Measurements from ENCODE around the gene ZDHHC18. TPM values are rescaled to one million over a fixed set of nuclear protein-coding genes. Genes with fewer than 3 reads are reported as not detected.
"Not testable (repeated sequence)": the region's sequence is repeated elsewhere in the genome, so short reads cannot be mapped to it uniquely, and the experiment has no call there.

The ZDHHC18 gene
- polyA plus RNA-seq, 2 donors: 14.4 to 15.0 TPM

DNA sequence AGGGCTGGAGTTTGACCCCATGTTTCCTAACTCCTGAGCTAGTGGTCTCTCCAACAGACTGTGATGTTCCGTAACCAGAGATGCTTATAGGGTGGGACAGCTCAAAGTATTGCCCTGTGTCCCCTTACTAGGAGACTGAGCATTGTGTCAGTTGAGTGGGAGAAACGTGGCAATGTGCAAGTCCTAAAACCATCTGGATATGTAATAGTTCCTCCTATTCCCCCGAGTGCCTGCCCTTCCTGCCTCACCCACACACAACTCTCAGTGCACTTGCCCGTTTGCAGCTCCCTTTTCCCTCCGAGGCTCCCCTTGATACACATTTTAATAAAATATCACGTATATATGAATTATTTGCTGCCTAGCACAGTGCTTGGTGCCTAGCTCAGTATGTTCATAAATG, 35.3 kb upstream of the ZDHHC18 start:
- Histone ChIP-seq H3K36me3 (ENCODE audit: control insufficient read depth in 2 of 2, insufficient read depth in 2 of 2, low read length in 1 of 2) (peaks cover 4 to 10% of the 10 kb centered on the region in 2 donors), H3K27ac (ENCODE audit: low read depth in 2 of 2, low read length in 1 of 2) (no peak overlapping the region), H3K27me3 (ENCODE audit: control insufficient read depth in 1 of 2, insufficient read depth in 2 of 2, low read length in 2 of 2) (no peaks in the 10 kb centered on the region), H3K4me3 (ENCODE audit: low read depth in 1 of 2, low read length in 2 of 2) (no peak overlapping the region), H3K9me3 (ENCODE audit: control insufficient read depth in 2 of 2, insufficient read depth in 1 of 2, low read depth in 1 of 2, low read length in 1 of 2) (no peaks in the 10 kb centered on the region), H3K4me1 (ENCODE audit: control insufficient read depth in 2 of 2, insufficient read depth in 2 of 2, low read length in 1 of 2) (peaks cover 0 to 5% of the 10 kb centered on the region in 2 donors)
- WGBS, 2 donors: 70 to 73% methylated on average over 6 of the region's 6 CpGs

GRCh38 chr1:26791626-26792025, 34.9 kb upstream of the ZDHHC18 start:
- no peaks in the 10 kb centered on the region for H3K9me3 ChIP-seq (ENCODE audit: control insufficient read depth in 2 of 2, insufficient read depth in 1 of 2, low read depth in 1 of 2, low read length in 1 of 2)
- H3K27me3 ChIP-seq (ENCODE audit: control insufficient read depth in 1 of 2, insufficient read depth in 2 of 2, low read length in 2 of 2): no peaks in the 10 kb centered on the region
- no peak overlapping the region for H3K27ac ChIP-seq (ENCODE audit: low read depth in 2 of 2, low read length in 1 of 2)
- peaks cover 4 to 10% of the 10 kb centered on the region in 2 donors for H3K36me3 ChIP-seq (ENCODE audit: control insufficient read depth in 2 of 2, insufficient read depth in 2 of 2, low read length in 1 of 2)
- H3K4me3 ChIP-seq (ENCODE audit: low read depth in 1 of 2, low read length in 2 of 2): no peak overlapping the region
- WGBS, 2 donors: 68 to 71% methylated on average over 3 of the region's 3 CpGs
- peaks cover 0 to 3% of the 10 kb centered on the region in 2 donors for H3K4me1 ChIP-seq (ENCODE audit: control insufficient read depth in 2 of 2, insufficient read depth in 2 of 2, low read length in 1 of 2)

GRCh38 chr1:26792924-26793323, 33.6 kb upstream of the ZDHHC18 start:
- Histone ChIP-seq H3K36me3 (ENCODE audit: control insufficient read depth in 2 of 2, insufficient read depth in 2 of 2, low read length in 1 of 2) (peaks cover 4 to 10% of the 10 kb centered on the region in 2 donors), H3K27ac (ENCODE audit: low read depth in 2 of 2, low read length in 1 of 2) (no peak overlapping the region), H3K27me3 (ENCODE audit: control insufficient read depth in 1 of 2, insufficient read depth in 2 of 2, low read length in 2 of 2) (no peaks in the 10 kb centered on the region), H3K4me3 (ENCODE audit: low read depth in 1 of 2, low read length in 2 of 2) (no peak overlapping the region), H3K9me3 (ENCODE audit: control insufficient read depth in 2 of 2, insufficient read depth in 1 of 2, low read depth in 1 of 2, low read length in 1 of 2) (no peaks in the 10 kb centered on the region), H3K4me1 (ENCODE audit: control insufficient read depth in 2 of 2, insufficient read depth in 2 of 2, low read length in 1 of 2) (no peaks in the 10 kb centered on the region)
- WGBS, 2 donors: 93 to 94% methylated on average over 2 of the region's 2 CpGs

- peaks cover 4 to 10% of the 10 kb centered on the region in 2 donors for H3K36me3 ChIP-seq (ENCODE audit: control insufficient read depth in 2 of 2, insufficient read depth in 2 of 2, low read length in 1 of 2)
- H3K4me1 ChIP-seq (ENCODE audit: control insufficient read depth in 2 of 2, insufficient read depth in 2 of 2, low read length in 1 of 2): no peaks in the 10 kb centered on the region
- WGBS, 2 donors: 85 to 93% methylated on average over 5 of the region's 5 CpGs
- H3K9me3 ChIP-seq (ENCODE audit: control insufficient read depth in 2 of 2, insufficient read depth in 1 of 2, low read depth in 1 of 2, low read length in 1 of 2): no peaks in the 10 kb centered on the region
- no peak overlapping the region for H3K4me3 ChIP-seq (ENCODE audit: low read depth in 1 of 2, low read length in 2 of 2)
- H3K27ac ChIP-seq (ENCODE audit: low read depth in 2 of 2, low read length in 1 of 2): no peak overlapping the region
- no peaks in the 10 kb centered on the region for H3K27me3 ChIP-seq (ENCODE audit: control insufficient read depth in 1 of 2, insufficient read depth in 2 of 2, low read length in 2 of 2)
Observed at GRCh38 chr1:26794391-26794790, 32.1 kb upstream of the ZDHHC18 start.

DNA sequence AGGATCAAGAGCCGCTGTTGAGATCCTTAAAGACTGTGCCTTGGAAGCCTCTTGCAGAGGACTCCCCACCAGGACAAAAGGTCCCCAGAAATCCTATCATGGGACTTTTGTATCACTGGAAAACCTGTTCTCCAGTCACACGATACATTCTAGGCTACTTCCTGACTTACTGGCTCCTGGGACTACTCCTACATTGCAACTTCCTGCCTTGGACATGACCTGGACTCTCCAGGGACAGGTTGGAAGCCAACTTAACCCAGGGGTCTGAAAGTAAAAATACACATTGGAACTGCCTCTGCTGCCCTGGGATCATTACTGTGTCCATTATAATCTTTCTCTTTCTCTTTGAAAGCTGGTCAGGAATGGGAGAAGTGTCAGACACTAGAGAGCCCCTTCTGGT, 28.9 kb upstream of the ZDHHC18 start:
- Histone ChIP-seq H3K9me3 (ENCODE audit: control insufficient read depth in 2 of 2, insufficient read depth in 1 of 2, low read depth in 1 of 2, low read length in 1 of 2) (no peaks in the 10 kb centered on the region), H3K27me3 (ENCODE audit: control insufficient read depth in 1 of 2, insufficient read depth in 2 of 2, low read length in 2 of 2) (no peaks in the 10 kb centered on the region), H3K4me1 (ENCODE audit: control insufficient read depth in 2 of 2, insufficient read depth in 2 of 2, low read length in 1 of 2) (no peaks in the 10 kb centered on the region), H3K27ac (ENCODE audit: low read depth in 2 of 2, low read length in 1 of 2) (no peak overlapping the region), H3K4me3 (ENCODE audit: low read depth in 1 of 2, low read length in 2 of 2) (no peak overlapping the region), H3K36me3 (ENCODE audit: control insufficient read depth in 2 of 2, insufficient read depth in 2 of 2, low read length in 1 of 2) (peaks cover 4 to 10% of the 10 kb centered on the region in 2 donors)
- WGBS, 2 donors: 85 to 88% methylated on average over 2 of the region's 2 CpGs

GRCh38 chr1:26799479-26800142, 26.9 kb upstream of the ZDHHC18 start:
- Histone ChIP-seq H3K4me1 (ENCODE audit: control insufficient read depth in 2 of 2, insufficient read depth in 2 of 2, low read length in 1 of 2) (no peaks in the 10 kb centered on the region), H3K9me3 (ENCODE audit: control insufficient read depth in 2 of 2, insufficient read depth in 1 of 2, low read depth in 1 of 2, low read length in 1 of 2) (no peaks in the 10 kb centered on the region), H3K27ac (ENCODE audit: low read depth in 2 of 2, low read length in 1 of 2) (peak overlapping the region; percentile 24 to 71), H3K36me3 (ENCODE audit: control insufficient read depth in 2 of 2, insufficient read depth in 2 of 2, low read length in 1 of 2) (peaks cover 3 to 4% of the 10 kb centered on the region in 2 donors), H3K27me3 (ENCODE audit: control insufficient read depth in 1 of 2, insufficient read depth in 2 of 2, low read length in 2 of 2) (no peaks in the 10 kb centered on the region), H3K4me3 (ENCODE audit: low read depth in 1 of 2, low read length in 2 of 2) (no peak overlapping the region)
- WGBS, 2 donors: 47 to 60% methylated on average over 5 of the region's 5 CpGs

DNA sequence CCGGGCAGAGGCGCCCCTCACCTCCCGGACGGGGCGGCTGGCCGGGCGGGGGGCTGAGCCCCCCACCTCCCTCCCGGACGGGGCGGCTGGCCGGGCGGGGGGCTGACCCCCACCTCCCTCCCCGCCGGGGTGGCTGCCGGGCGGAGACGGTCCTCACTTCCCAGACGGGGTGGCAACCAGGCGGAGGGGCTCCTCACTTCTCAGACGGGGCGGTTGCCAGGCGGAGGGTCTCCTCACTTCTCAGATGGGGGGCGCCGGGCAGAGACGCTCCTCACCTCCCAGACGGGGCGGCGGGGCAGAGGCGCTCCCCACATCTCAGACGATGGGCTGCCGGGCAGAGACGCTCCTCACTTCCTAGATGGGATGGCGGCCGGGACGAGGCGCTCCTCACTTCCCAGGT, 22.6 kb upstream of the ZDHHC18 start:
- H3K36me3 ChIP-seq (ENCODE audit: control insufficient read depth in 2 of 2, insufficient read depth in 2 of 2, low read length in 1 of 2); H3K4me3 ChIP-seq (ENCODE audit: low read depth in 1 of 2, low read length in 2 of 2); H3K9me3 ChIP-seq (ENCODE audit: control insufficient read depth in 2 of 2, insufficient read depth in 1 of 2, low read depth in 1 of 2, low read length in 1 of 2); H3K27me3 ChIP-seq (ENCODE audit: control insufficient read depth in 1 of 2, insufficient read depth in 2 of 2, low read length in 2 of 2); H3K27ac ChIP-seq (ENCODE audit: low read depth in 2 of 2, low read length in 1 of 2); H3K4me1 ChIP-seq (ENCODE audit: control insufficient read depth in 2 of 2, insufficient read depth in 2 of 2, low read length in 1 of 2): not testable (repeated sequence)
- 96 to 97% methylated on average over 23 to 31 of the region's 36 CpGs for WGBS, 2 donors

- H3K4me3 ChIP-seq (ENCODE audit: low read depth in 1 of 2, low read length in 2 of 2); H3K27ac ChIP-seq (ENCODE audit: low read depth in 2 of 2, low read length in 1 of 2); H3K9me3 ChIP-seq (ENCODE audit: control insufficient read depth in 2 of 2, insufficient read depth in 1 of 2, low read depth in 1 of 2, low read length in 1 of 2); H3K27me3 ChIP-seq (ENCODE audit: control insufficient read depth in 1 of 2, insufficient read depth in 2 of 2, low read length in 2 of 2); H3K36me3 ChIP-seq (ENCODE audit: control insufficient read depth in 2 of 2, insufficient read depth in 2 of 2, low read length in 1 of 2); H3K4me1 ChIP-seq (ENCODE audit: control insufficient read depth in 2 of 2, insufficient read depth in 2 of 2, low read length in 1 of 2): not testable (repeated sequence)
- 55% methylated on average over 11 of the region's 11 CpGs for WGBS, 2 donors
Observed at GRCh38 chr1:26810105-26810504, 16.4 kb upstream of the ZDHHC18 start.

- no peak overlapping the region for H3K4me3 ChIP-seq (ENCODE audit: low read depth in 1 of 2, low read length in 2 of 2)
- no peaks in the 10 kb centered on the region for H3K27me3 ChIP-seq (ENCODE audit: control insufficient read depth in 1 of 2, insufficient read depth in 2 of 2, low read length in 2 of 2)
- H3K4me1 ChIP-seq (ENCODE audit: control insufficient read depth in 2 of 2, insufficient read depth in 2 of 2, low read length in 1 of 2): no peaks in the 10 kb centered on the region
- H3K36me3 ChIP-seq (ENCODE audit: control insufficient read depth in 2 of 2, insufficient read depth in 2 of 2, low read length in 1 of 2): no peaks in the 10 kb centered on the region
- H3K27ac ChIP-seq (ENCODE audit: low read depth in 2 of 2, low read length in 1 of 2): no peak overlapping the region
- no peaks in the 10 kb centered on the region for H3K9me3 ChIP-seq (ENCODE audit: control insufficient read depth in 2 of 2, insufficient read depth in 1 of 2, low read depth in 1 of 2, low read length in 1 of 2)
- 74 to 79% methylated on average over 4 of the region's 4 CpGs for WGBS, 2 donors
Observed at GRCh38 chr1:26811057-26811456, 15.4 kb upstream of the ZDHHC18 start.

DNA sequence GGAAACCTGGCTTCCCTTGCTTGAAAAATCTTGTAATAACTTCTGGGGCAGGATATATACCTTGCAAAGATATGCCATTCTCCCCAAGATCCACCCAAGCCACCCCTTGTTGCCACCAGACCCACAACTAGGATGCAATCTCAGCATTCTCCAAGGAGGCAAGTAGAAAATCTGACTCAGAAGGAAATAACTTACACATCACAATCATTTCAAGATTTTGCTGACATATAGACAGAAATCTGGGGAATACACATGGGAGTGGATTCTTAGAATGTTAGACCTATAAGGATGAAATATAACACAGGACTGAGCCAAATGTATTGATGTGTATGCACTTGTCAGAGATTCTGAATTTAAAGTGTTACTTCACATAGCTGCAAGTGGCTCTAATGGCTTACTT, 14.8 kb upstream of the ZDHHC18 start:
- H3K36me3 ChIP-seq (ENCODE audit: control insufficient read depth in 2 of 2, insufficient read depth in 2 of 2, low read length in 1 of 2): no peaks in the 10 kb centered on the region
- no peaks in the 10 kb centered on the region for H3K4me1 ChIP-seq (ENCODE audit: control insufficient read depth in 2 of 2, insufficient read depth in 2 of 2, low read length in 1 of 2)
- no peak overlapping the region for H3K4me3 ChIP-seq (ENCODE audit: low read depth in 1 of 2, low read length in 2 of 2)
- no peaks in the 10 kb centered on the region for H3K9me3 ChIP-seq (ENCODE audit: control insufficient read depth in 2 of 2, insufficient read depth in 1 of 2, low read depth in 1 of 2, low read length in 1 of 2)
- H3K27me3 ChIP-seq (ENCODE audit: control insufficient read depth in 1 of 2, insufficient read depth in 2 of 2, low read length in 2 of 2): no peaks in the 10 kb centered on the region
- H3K27ac ChIP-seq (ENCODE audit: low read depth in 2 of 2, low read length in 1 of 2): no peak overlapping the region

Data from esophagus (tissue), 2 donors.